Pancreas (tissue), 10 donors: ENCODE results near the gene CLSTN2. TPM values are rescaled to one million over a fixed set of nuclear protein-coding genes. Genes with fewer than 3 reads are reported as not detected.

Experiments
- ATAC-seq, 4 donors: fragments of 200-7000 bp; cut with Tn5 transposase; one replicate each; pipeline versions ENCODE4 v1.8.0 to v1.9.1; 2020; ENCODE audit warnings: mild to moderate bottlenecking in 4 of 4, moderate library complexity in 4 of 4
- DNase-seq, 6 donors: peaks; one replicate each; pipeline ENCODE4 v3.0.0-alpha.2; 2020
- FAIRE-seq: peaks from 2 replicates; lab custom pipeline; 2012; peaks lifted over from hg19 to GRCh38; lab: Jason Lieb, UNC
- H3K27ac ChIP-seq, 4 donors: fragments of 200-600 bp; sonication (generic); 1 replicate in 3 of 4; 2 replicates in 1 of 4; pipeline versions ENCODE4 v1.5.0 to v1.8.0; 2020
- H3K27me3 ChIP-seq, 4 donors: fragments of 200-600 bp; one replicate each; pipeline ENCODE4 v1.8.0; 2021
- H3K36me3 ChIP-seq, 3 donors: fragments of 200-600 bp; sonication (generic) in 1 of 3; one replicate each; pipeline versions ENCODE4 v1.5.0 to v1.8.0; 2020 to 2021
- H3K4me1 ChIP-seq, 3 donors: fragments of 200-600 bp; one replicate each; pipeline ENCODE4 v1.8.0; 2021
- H3K4me3 ChIP-seq, 4 donors: fragments of 200-600 bp; sonication (generic) in 2 of 4; one replicate each; pipeline versions ENCODE4 v1.5.0 to v1.8.0; 2020 to 2021
- H3K9me3 ChIP-seq, 4 donors: fragments of 200-600 bp; one replicate each; pipeline ENCODE4 v1.8.0; 2021
- CTCF ChIP-seq, 4 donors: fragments of 200-600 bp; sonication (generic) in 3 of 4; IDR thresholded peaks; one replicate each; pipeline versions ENCODE4 v1.5.0 to v1.8.0; 2021; ENCODE audit warnings: antibody characterized with exemption in 4 of 4
- WGBS, 2 donors: extraction: QIAGEN DNeasy Blood & Tissue Kit; methylation state at CpG; one replicate each; pipeline ENCODE4 v1.1.7; 2013; 5-methylcytosine and 5-hydroxymethylcytosine counted together
- intact Hi-C, 3 donors: fragments of 100-400 bp; cut with DNase I; formaldehyde crosslinking; loops; one replicate each; pipeline versions ENCODE4 v1.11.1 to v1.14.2; 2022
- polyA plus RNA-seq, 2 donors: library from polyadenylated mRNA; stranded (reverse); fragments of 200-250 nt; gene quantifications; one replicate each; pipeline ENCODE4 v1.2.3, GENCODE V29; 2013
- total RNA-seq, 6 donors: library from RNA; stranded (reverse); fragmentation: NEBNext Ultra II Directional in 4 of 6; extraction: Animal tissue kit (Norgen Biotek cat#: 25700) in 4 of 6; gene quantifications; one replicate each; pipeline versions ENCODE4 v1.2.1 to v1.2.4, GENCODE V29; 2021 to 2023
- donor health status: healthy with polysubstance abuse.
- donor health status: DM: no; HTN: no; CAD: no; lungs with moderate emphysema.
- donor health status: DM: no; HTN: no; CAD: no.
- donor health status: control.
- donor health status: control.
- donor health status: Bipolar disorder and iron deficiency.
- donor health status: DM: yes; HTN: yes; CAD: no.
- donor health status: DM: no; HTN: no; CAD: no.
- donor health status: DM: no; HTN: no; CAD: no.
- donor health status: DM: yes; HTN: yes; CAD: no.

The CLSTN2 gene
- total and polyA plus RNA-seq, 8 donors: 0.65 to 9.3 (median 2.9) TPM

GRCh38 chr3:140088058-140088457 is 153.1 kb downstream of the CLSTN2 start:
- no peak for TF ChIP-seq CTCF (IDR thresholded peaks at IDR 0.05)
- whole genome bisulfite sequencing, 2 donors: 92 to 93% methylated on average over 3 of the region's 3 CpGs
- Histone ChIP-seq H3K27ac (no peak overlapping the region), H3K36me3 (no peaks in the 10 kb centered on the region), H3K9me3 (no peaks in the 10 kb centered on the region), H3K27me3 (no peaks in the 10 kb centered on the region), H3K4me1 (peaks cover 4 to 11% (median 9%) of the 10 kb centered on the region in 3 donors), H3K4me3 (no peak overlapping the region)
- DNase-seq (no peak), FAIRE-seq (no peak), ATAC-seq (no peak)
- intact Hi-C loops: no loop called here

- WGBS, 2 donors: 86 to 88% methylated on average over 2 of the region's 2 CpGs
- no peaks in the 10 kb centered on the region for H3K9me3 ChIP-seq
- intact Hi-C loops: no loop called here
- DNase-seq (no peak), FAIRE-seq (no peak), ATAC-seq (no peak)
- no peaks in the 10 kb centered on the region for H3K27me3 ChIP-seq
- no peak for TF ChIP-seq CTCF (IDR thresholded peaks at IDR 0.05)
- H3K4me1 ChIP-seq: peaks cover 4 to 11% (median 9%) of the 10 kb centered on the region in 3 donors
- H3K27ac ChIP-seq: no peak overlapping the region
- H3K36me3 ChIP-seq: no peaks in the 10 kb centered on the region
- no peak overlapping the region for H3K4me3 ChIP-seq
These were observed 153.5 kb downstream of the CLSTN2 start for GRCh38 chr3:140088513-140088912.

GRCh38 chr3:140089403-140090072 is 154.6 kb downstream of the CLSTN2 start:
- no peak for ATAC-seq
- FAIRE-seq: no peak
- Histone ChIP-seq H3K4me1 (peaks cover 4 to 13% (median 11%) of the 10 kb centered on the region in 3 donors), H3K27ac (no peak overlapping the region), H3K27me3 (no peaks in the 10 kb centered on the region), H3K36me3 (no peaks in the 10 kb centered on the region), H3K9me3 (no peaks in the 10 kb centered on the region), H3K4me3 (no peak overlapping the region)
- intact Hi-C loops: no loop called here
- TF ChIP-seq CTCF (IDR thresholded peaks at IDR 0.05): no peak
- DNase-seq: no peak
- 93 to 98% methylated on average over 2 of the region's 2 CpGs for WGBS, 2 donors

- Histone ChIP-seq H3K4me3 (no peak overlapping the region), H3K4me1 (peaks cover 4 to 12% (median 11%) of the 10 kb centered on the region in 3 donors), H3K27ac (no peak overlapping the region), H3K27me3 (no peaks in the 10 kb centered on the region), H3K36me3 (no peaks in the 10 kb centered on the region), H3K9me3 (no peaks in the 10 kb centered on the region)
- intact Hi-C loops: no loop called here
- FAIRE-seq (no peak), DNase-seq (no peak), ATAC-seq (no peak)
- WGBS, 2 donors: 94 to 99% methylated on average over 3 of the region's 3 CpGs
- no peak for TF ChIP-seq CTCF (IDR thresholded peaks at IDR 0.05)
These were observed 156.2 kb downstream of the CLSTN2 start for GRCh38 chr3:140091143-140091542.

- Histone ChIP-seq H3K4me1 (peaks cover 0 to 4% (median 0%) of the 10 kb centered on the region in 3 donors), H3K4me3 (no peak overlapping the region), H3K27me3 (no peaks in the 10 kb centered on the region), H3K9me3 (no peaks in the 10 kb centered on the region), H3K27ac (no peak overlapping the region), H3K36me3 (no peaks in the 10 kb centered on the region)
- 93% methylated on average over 8 of the region's 8 CpGs for WGBS, 2 donors
- intact Hi-C loops: no loop called here
- TF ChIP-seq CTCF (IDR thresholded peaks at IDR 0.05): no peak
- ATAC-seq: no peak
- FAIRE-seq: no peak
- no peak for DNase-seq
These were observed 158.0 kb downstream of the CLSTN2 start for GRCh38 chr3:140092848-140093536.
